Subcutaneous abdominal adipose tissue (tissue), 5 donors: ENCODE results near the gene ABCC11.
"Not testable (repeated sequence)": the region's sequence is repeated elsewhere in the genome, so short reads cannot be mapped to it uniquely, and the experiment has no call there.

Experiments
- H3K27ac ChIP-seq: one replicate; pipeline ENCODE4 v1.7.0; 2013; ENCODE audit warnings: low read depth, mild to moderate bottlenecking, inconsistent platforms, low read length, moderate library complexity
- H3K27me3 ChIP-seq, 5 donors: one replicate each; pipeline ENCODE4 v1.7.0; 2013; ENCODE audit warnings: low read length in 5 of 5, inconsistent platforms in 1 of 5; ENCODE audit not compliant: control insufficient read depth in 5 of 5, insufficient read depth in 4 of 5
- H3K36me3 ChIP-seq, 5 donors: one replicate each; pipeline ENCODE4 v1.7.0; 2013; ENCODE audit warnings: low read length in 5 of 5; ENCODE audit not compliant: control insufficient read depth in 5 of 5, insufficient read depth in 5 of 5
- H3K4me1 ChIP-seq, 5 donors: one replicate each; pipeline ENCODE4 v1.7.0; 2013; ENCODE audit warnings: low read length in 5 of 5, mild to moderate bottlenecking in 3 of 5, moderate library complexity in 1 of 5; ENCODE audit not compliant: control insufficient read depth in 5 of 5, insufficient read depth in 5 of 5
- H3K4me3 ChIP-seq, 5 donors: one replicate each; pipeline ENCODE4 v1.7.0; 2013; ENCODE audit warnings: low read length in 5 of 5, low read depth in 1 of 5
- H3K9ac ChIP-seq, 5 donors: one replicate each; pipeline ENCODE4 v1.7.0; 2013; ENCODE audit warnings: low read length in 5 of 5, mild to moderate bottlenecking in 4 of 5, moderate library complexity in 3 of 5
- H3K9me3 ChIP-seq, 5 donors: one replicate each; pipeline ENCODE4 v1.7.0; 2013; ENCODE audit warnings: low read length in 5 of 5; ENCODE audit not compliant: control insufficient read depth in 5 of 5
- donor health status: healthy.
- donor health status: healthy.
- donor health status: healthy.
- donor health status: healthy.
- donor health status: healthy.

The ABCC11 gene

DNA sequence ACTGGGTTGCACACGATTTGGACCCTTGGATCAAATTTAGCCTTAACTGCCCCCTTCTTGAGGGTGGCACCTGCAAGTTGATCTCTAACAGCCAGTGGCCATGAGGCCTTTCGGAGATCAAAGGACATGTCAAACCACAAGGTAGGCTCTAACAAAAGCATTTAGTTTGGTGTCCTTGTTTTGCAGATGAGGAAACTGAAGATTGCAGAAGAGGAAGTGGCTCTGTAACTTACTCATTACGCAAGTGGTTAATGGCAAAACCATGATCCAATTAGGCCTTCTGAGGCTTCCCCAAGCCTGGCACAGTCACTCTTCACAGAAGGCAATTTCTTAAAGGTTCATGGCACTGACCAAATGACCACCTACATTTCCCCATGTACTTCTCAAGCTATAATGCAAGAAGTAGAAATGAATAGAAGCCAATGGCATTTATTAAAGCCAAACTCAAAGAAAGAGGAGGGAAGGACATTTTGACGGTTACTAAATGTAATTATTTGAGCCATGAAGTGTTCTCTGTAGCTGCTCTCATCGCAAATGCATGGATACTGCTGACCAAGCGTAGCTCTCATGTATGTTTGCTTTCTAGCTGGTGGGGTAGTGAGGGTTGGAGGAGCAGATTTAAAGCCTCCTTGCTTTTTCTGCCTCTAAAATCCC, 58.8 kb downstream of the ABCC11 start:
- no peaks in the 10 kb centered on the region for H3K9me3 ChIP-seq
- H3K9ac ChIP-seq = no peak overlapping the region
- no peak overlapping the region for H3K4me3 ChIP-seq
- H3K27me3 ChIP-seq = no peaks in the 10 kb centered on the region
- H3K4me1 ChIP-seq = peaks cover 0 to 6% (median 0%) of the 10 kb centered on the region in 5 donors
- no peaks in the 10 kb centered on the region for H3K36me3 ChIP-seq
- no peak overlapping the region for H3K27ac ChIP-seq

DNA sequence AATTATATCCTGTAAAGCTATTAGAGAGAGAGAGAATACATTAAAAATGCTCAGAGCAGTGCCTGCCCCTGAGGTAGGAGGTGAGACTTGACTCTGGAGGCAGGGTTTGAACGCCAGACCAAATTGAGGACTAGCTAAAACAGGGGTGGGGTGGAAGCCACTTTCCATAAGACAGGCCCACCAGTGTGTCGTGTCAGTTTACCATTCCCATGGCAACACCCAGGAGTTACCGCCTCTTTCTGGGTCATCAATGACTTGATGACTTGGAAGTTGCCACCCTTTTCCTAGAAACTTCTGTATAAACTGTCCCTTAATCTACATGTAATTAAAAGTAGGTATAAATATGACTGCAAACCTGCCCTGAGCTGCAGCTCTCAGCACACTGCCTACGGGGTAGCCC, 59.6 kb downstream of the ABCC11 start:
- Histone ChIP-seq H3K9ac (no peak overlapping the region), H3K27ac (no peak overlapping the region), H3K4me1 (peaks cover 0 to 6% (median 0%) of the 10 kb centered on the region in 5 donors), H3K36me3 (no peaks in the 10 kb centered on the region), H3K4me3 (no peak overlapping the region), H3K9me3 (no peaks in the 10 kb centered on the region), H3K27me3 (no peaks in the 10 kb centered on the region)

DNA sequence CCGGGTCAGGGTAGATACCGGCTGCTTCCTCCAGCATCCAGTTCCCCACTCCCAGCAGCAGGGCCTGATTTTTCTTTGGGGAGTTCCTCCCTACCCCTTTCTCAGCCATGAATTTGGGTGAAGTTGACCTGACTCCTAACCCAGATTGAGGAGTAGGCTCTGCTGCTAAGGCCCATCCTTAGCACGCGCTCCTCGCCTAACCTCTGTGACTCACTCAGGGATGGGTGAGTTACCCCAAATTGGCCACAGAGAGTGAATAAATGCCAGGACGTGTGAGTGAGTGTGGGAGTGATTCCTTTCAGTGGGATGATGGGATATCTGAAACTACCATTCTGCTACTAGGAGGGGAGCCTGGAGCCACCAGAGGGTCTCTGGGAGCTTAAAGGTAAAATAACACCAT, 62.7 kb downstream of the ABCC11 start:
- no peaks in the 10 kb centered on the region for H3K36me3 ChIP-seq
- H3K9me3 ChIP-seq = peaks cover 0 to 4% (median 0%) of the 10 kb centered on the region in 5 donors
- H3K4me3 ChIP-seq = no peak overlapping the region
- H3K27ac ChIP-seq = no peak overlapping the region
- H3K4me1 ChIP-seq = peaks cover 0 to 6% (median 0%) of the 10 kb centered on the region in 5 donors
- no peak overlapping the region for H3K9ac ChIP-seq
- H3K27me3 ChIP-seq = no peaks in the 10 kb centered on the region

DNA sequence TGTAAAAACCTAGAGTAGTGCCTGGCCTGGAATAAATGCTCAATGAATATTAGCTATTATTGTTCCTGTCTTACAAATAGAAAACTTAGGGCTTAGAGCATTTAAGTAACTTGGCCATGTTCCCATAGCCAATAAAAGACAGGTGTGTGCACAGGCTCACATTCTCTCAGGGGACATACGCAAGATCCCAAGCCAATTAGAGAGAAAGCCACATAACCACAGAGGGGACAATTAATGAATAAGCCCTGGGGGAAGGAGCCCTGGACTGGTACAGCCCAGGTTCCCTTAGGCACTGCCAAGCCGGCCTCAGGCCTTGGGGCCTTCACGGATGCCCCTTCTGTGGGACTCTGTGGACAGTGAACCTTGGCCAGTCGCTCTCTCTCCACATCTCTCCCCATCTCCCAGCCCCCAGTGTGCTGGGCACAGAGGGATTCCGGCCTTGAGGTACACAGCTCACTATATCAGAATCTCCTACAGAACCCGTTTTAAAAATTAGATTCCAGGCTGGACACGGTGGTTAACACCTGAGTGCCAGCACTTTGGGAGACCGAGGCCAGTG, 64.3 kb downstream of the ABCC11 start:
- Histone ChIP-seq H3K9ac (no peak overlapping the region), H3K27ac (no peak overlapping the region), H3K4me3 (no peak overlapping the region), H3K36me3 (no peaks in the 10 kb centered on the region), H3K27me3 (no peaks in the 10 kb centered on the region), H3K4me1 (no peaks in the 10 kb centered on the region), H3K9me3 (peaks cover 0 to 4% (median 0%) of the 10 kb centered on the region in 5 donors)

DNA sequence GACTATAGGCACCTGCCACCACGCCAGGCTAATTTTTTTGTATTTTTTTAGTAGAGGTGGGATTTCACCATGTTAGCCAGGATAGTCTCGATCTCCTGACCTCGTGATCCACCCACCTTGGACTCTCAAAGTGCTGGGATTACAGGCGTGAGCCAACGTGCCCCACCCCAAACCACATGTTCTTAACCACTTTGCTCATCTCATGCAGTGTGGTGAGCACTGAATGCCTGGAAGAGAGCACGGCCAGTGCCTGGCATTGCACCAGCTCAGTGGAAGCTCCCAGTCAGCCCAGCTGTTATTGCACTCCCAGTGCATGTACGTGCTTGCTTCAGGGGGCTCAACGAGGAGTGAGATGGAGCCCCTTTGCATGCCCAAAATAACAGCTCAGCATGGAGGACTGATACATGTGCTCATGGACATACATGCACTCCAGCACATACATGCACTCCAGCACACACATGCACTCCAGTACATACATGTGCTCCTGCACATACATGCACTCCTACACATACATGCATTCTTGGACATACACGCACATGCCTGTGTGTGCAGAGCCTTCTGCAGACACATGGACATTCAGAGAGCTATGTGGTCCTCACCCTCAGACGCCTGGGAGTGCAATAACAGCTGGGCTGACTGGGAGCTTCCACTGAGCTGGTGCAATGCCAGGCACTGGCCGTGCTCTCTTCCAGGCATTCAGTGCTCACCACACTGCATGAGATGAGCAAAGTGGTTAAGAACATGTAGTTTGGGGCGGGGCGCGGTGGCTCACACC, 65.4 kb downstream of the ABCC11 start:
- H3K4me3 ChIP-seq, H3K27me3 ChIP-seq, H3K36me3 ChIP-seq, H3K9me3 ChIP-seq, H3K4me1 ChIP-seq, H3K9ac ChIP-seq, H3K27ac ChIP-seq: not testable (repeated sequence)

DNA sequence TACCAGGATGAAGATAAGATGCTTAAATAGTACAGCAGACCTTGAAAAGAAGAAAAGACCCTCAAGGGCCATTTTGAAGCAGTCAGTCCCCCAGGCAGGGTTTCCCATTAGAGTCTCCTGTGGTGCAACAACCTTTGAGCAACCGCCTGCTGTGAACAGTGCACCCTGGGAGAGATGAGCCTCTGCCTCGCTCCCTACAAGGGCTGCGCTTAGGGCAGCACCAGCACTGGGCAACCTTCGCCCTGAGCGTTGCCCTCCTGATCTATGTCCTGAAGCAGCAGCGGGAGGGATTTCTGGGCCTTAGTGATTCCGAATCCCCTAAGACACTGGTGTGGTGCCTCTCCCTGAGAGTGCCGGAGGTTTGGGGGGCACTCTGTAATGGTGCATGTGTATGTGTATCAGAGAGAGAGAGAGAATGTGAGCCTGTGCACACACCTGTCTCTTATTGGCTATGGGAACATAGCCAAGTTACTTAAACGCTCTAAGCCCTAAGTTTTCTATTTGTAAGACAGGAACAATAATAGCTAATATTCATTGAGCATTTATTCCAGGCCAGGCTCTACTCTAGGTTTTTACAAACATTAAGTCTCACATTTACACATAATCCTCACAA, 66.4 kb downstream of the ABCC11 start:
- no peak overlapping the region for H3K4me3 ChIP-seq
- H3K27ac ChIP-seq = no peak overlapping the region
- peaks cover 0 to 4% (median 0%) of the 10 kb centered on the region in 5 donors for H3K9me3 ChIP-seq
- no peaks in the 10 kb centered on the region for H3K4me1 ChIP-seq
- H3K27me3 ChIP-seq = peaks cover 0 to 5% (median 0%) of the 10 kb centered on the region in 5 donors
- H3K9ac ChIP-seq = no peak overlapping the region
- H3K36me3 ChIP-seq = no peaks in the 10 kb centered on the region

DNA sequence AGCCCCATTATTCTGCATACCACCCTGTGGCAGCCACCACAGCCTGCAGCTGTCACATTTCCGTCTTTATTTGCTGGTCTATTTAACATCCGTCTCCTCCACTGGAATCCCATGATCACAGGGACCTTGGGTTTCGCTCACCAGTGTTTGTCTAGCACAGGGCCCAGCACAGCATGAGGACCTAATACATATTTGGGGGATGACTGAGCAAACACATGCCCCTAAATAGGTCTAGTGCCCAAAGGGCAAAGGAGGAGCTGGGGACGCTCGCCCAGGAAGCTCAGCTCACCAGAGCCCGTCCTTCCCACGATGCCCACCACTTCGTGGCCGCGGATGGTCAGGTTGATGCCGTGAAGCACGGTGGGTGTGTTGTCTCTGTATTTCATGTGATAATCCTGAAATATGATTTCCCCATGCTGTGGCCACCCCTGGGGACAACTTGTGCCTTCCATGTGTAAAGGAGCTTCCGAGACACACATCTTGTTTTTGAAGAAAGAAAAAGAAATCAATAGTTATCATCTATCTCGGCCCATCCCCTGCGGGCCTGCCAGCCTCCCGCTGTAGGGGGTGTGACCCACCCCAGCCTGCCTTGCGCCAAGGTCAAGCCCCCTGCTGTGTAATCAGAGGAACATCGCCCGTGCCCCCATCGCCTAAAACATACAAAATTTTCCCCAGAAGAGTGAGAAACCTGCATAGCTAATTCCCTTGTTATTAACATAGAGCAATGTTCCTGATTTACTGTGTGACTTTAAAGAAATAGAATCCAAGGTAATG, 70.5 kb downstream of the ABCC11 start:
- Histone ChIP-seq H3K27ac (no peak overlapping the region), H3K4me1 (no peaks in the 10 kb centered on the region), H3K9ac (no peak overlapping the region), H3K9me3 (peaks cover 0 to 4% (median 0%) of the 10 kb centered on the region in 5 donors), H3K36me3 (no peaks in the 10 kb centered on the region), H3K4me3 (no peak overlapping the region), H3K27me3 (peaks cover 0 to 5% (median 0%) of the 10 kb centered on the region in 5 donors)

DNA sequence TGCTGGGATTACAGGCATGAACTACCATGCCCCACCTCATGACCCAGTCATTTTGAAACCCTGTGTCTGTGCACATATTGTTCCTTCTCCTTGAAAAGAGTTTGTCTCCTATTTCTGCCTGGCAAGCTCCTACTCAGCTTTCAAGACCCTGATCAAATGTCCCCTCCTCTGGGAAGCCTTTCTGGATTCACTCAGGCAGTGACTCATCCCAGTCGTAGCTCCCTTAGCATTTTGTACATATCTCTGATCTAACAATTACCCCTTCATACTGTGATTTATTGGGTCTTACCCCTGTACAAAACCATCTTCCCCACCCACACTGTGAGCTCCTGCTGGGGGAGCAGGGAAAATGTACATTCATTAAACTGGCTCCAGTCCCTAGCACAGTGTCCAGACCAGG, 73.5 kb downstream of the ABCC11 start:
- Histone ChIP-seq H3K27me3 (peaks cover 0 to 5% (median 0%) of the 10 kb centered on the region in 5 donors), H3K9me3 (no peaks in the 10 kb centered on the region), H3K36me3 (no peaks in the 10 kb centered on the region), H3K4me1 (no peaks in the 10 kb centered on the region), H3K4me3 (no peak overlapping the region), H3K27ac (no peak overlapping the region), H3K9ac (no peak overlapping the region)

DNA sequence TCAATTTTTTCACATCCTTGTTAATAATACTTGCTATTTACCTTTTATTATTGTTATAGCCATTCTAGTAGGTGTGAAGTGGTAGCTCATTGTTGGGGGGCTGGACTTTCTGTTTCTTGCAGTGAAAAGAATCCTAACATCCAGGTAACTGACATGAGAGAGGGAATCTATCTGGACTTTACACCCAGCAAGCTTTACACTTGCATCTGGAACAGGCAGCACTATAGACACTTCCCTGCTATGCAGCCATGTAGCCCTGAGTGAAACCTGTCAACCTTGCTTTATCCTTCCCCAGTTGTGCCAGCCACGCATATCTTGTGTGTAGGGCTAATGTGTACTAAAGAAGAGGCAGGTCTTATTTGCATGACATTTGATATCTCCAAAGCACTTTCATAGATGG, 74.7 kb downstream of the ABCC11 start:
- no peak overlapping the region for H3K4me3 ChIP-seq
- no peak overlapping the region for H3K9ac ChIP-seq
- no peaks in the 10 kb centered on the region for H3K9me3 ChIP-seq
- H3K27me3 ChIP-seq = peaks cover 0 to 5% (median 0%) of the 10 kb centered on the region in 5 donors
- H3K4me1 ChIP-seq = no peaks in the 10 kb centered on the region
- no peak overlapping the region for H3K27ac ChIP-seq
- H3K36me3 ChIP-seq = no peaks in the 10 kb centered on the region
